ENCODE results near the gene TUBGCP5. TPM values are rescaled to one million over a fixed set of nuclear protein-coding genes. Genes with fewer than 3 reads are reported as not detected.

TUBGCP5 gene
- total RNA-seq, 1 experiment from 2014 or later = 23.3 TPM

- no peaks in the 10 kb centered on the region for H3K36me3 ChIP-seq (ENCODE audit: control insufficient read depth, insufficient read depth, low read length)
- POLR2A ChIA-PET = interaction anchor here (0.6 kb wide), 1 partner anchor 509 kb away, joined by 3 read pairs; no protein-coding TSS in a partner anchor
- no peaks in the 10 kb centered on the region for H3K9me3 ChIP-seq (ENCODE audit: control insufficient read depth, insufficient read depth, low read depth, low read length)
- DNase-seq (ENCODE audit: low read depth, low spot score) = no peak
- CTCF ChIA-PET = no interaction called here
- TF ChIP-seq CTCF (IDR thresholded peaks at IDR 0.05) (no peak), TCF7L2 (IDR thresholded peaks at IDR 0.05; ENCODE audit: low read depth, low read length) (no peak), POLR2AphosphoS5 (IDR thresholded peaks at IDR 0.05; ENCODE audit: low read depth, low read length) (no peak), SIN3A (IDR thresholded peaks at IDR 0.05; ENCODE audit: borderline replicate concordance, insufficient read depth, low read depth, low read length) (no peak), REST (IDR thresholded peaks at IDR 0.05; ENCODE audit: insufficient read depth in 1 of 2, low read depth in 2 of 2, low read length in 1 of 2) (no peak)
- in situ Hi-C loops (cut with HindIII; ENCODE audit: low pct_unique_long_range_greater_than_20kb, low sequenced_read_pairs) = no loop called here
- no peaks in the 10 kb centered on the region for H3K4me1 ChIP-seq (ENCODE audit: control insufficient read depth, insufficient read depth, low read length)
- H3K4me3 ChIP-seq (ENCODE audit: low read depth in 2 of 2, low read length in 2 of 2) = no peak overlapping the region
- peaks cover 9% of the 10 kb centered on the region; the same call in 1 of the 2 replicates for H3K27me3 ChIP-seq (ENCODE audit: control insufficient read depth, insufficient read depth, low read length)
- BruUV-seq (replicated peaks) = no TSS peak
- H3K27ac ChIP-seq (ENCODE audit: low read length) = no peak overlapping the region
- no peak for ATAC-seq
- intact Hi-C loops (cut with micrococcal nuclease; ENCODE audit: unreplicated experiment) = no loop called here
Observed at GRCh38 chr15:23057707-23058106, 18.3 kb upstream of the TUBGCP5 start.

GRCh38 chr15:23055316-23055715 is 15.9 kb upstream of the TUBGCP5 start:
- DNase-seq (ENCODE audit: low read depth, low spot score) (no peak), ATAC-seq (no peak)
- no TSS peak for BruUV-seq (replicated peaks)
- H3K9me3 ChIP-seq (ENCODE audit: control insufficient read depth, insufficient read depth, low read depth, low read length) = no peaks in the 10 kb centered on the region
- no peak overlapping the region for H3K4me3 ChIP-seq (ENCODE audit: low read depth in 2 of 2, low read length in 2 of 2)
- peaks cover 9% of the 10 kb centered on the region; the same call in 1 of the 2 replicates for H3K27me3 ChIP-seq (ENCODE audit: control insufficient read depth, insufficient read depth, low read length)
- H3K4me1 ChIP-seq (ENCODE audit: control insufficient read depth, insufficient read depth, low read length) = no peaks in the 10 kb centered on the region
- intact Hi-C loops (cut with micrococcal nuclease; ENCODE audit: unreplicated experiment) (no loop called here), in situ Hi-C loops (cut with HindIII; ENCODE audit: low pct_unique_long_range_greater_than_20kb, low sequenced_read_pairs) (no loop called here)
- TF ChIP-seq TCF7L2 (IDR thresholded peaks at IDR 0.05; ENCODE audit: low read depth, low read length) = no peak
- no peak for TF ChIP-seq SIN3A (IDR thresholded peaks at IDR 0.05; ENCODE audit: borderline replicate concordance, insufficient read depth, low read depth, low read length)
- H3K36me3 ChIP-seq (ENCODE audit: control insufficient read depth, insufficient read depth, low read length) = no peaks in the 10 kb centered on the region
- ChIA-PET POLR2A (no interaction called here), CTCF (interaction anchor here (0.7 kb wide), 2 partner anchors 30 to 75 kb away, joined by 4 to 5 read pairs; partner anchors contain the start of gene CYFIP1)
- no peak overlapping the region for H3K27ac ChIP-seq (ENCODE audit: low read length)

GRCh38 chr15:23052522-23052921 is 13.2 kb upstream of the TUBGCP5 start:
- ATAC-seq = no peak

More at GRCh38 chr15:23052522-23052921, 13.2 kb upstream of the TUBGCP5 start:
- DNase-seq (ENCODE audit: low read depth, low spot score) = no peak
- Histone ChIP-seq H3K27me3 (ENCODE audit: control insufficient read depth, insufficient read depth, low read length) (peaks cover 7% of the 10 kb centered on the region; the same call in 1 of the 2 replicates), H3K4me1 (ENCODE audit: control insufficient read depth, insufficient read depth, low read length) (no peaks in the 10 kb centered on the region), H3K9me3 (ENCODE audit: control insufficient read depth, insufficient read depth, low read depth, low read length) (no peaks in the 10 kb centered on the region), H3K27ac (ENCODE audit: low read length) (no peak overlapping the region), H3K36me3 (ENCODE audit: control insufficient read depth, insufficient read depth, low read length) (no peaks in the 10 kb centered on the region), H3K4me3 (ENCODE audit: low read depth in 2 of 2, low read length in 2 of 2) (no peak overlapping the region)
- POLR2A ChIA-PET = no interaction called here
- in situ Hi-C loops (cut with HindIII; ENCODE audit: low pct_unique_long_range_greater_than_20kb, low sequenced_read_pairs) = no loop called here
- no TSS peak for BruUV-seq (replicated peaks)
- CTCF ChIA-PET = no interaction called here
- intact Hi-C loops (cut with micrococcal nuclease; ENCODE audit: unreplicated experiment) = no loop called here
- peak in 1 of 2 experiments; percentile 65; a peak in 2 of 4 replicates for TF ChIP-seq REST (IDR thresholded peaks at IDR 0.05; ENCODE audit: insufficient read depth in 1 of 2, low read depth in 2 of 2, low read length in 1 of 2)
- TF ChIP-seq POLR2AphosphoS5 (IDR thresholded peaks at IDR 0.05; ENCODE audit: low read depth, low read length) = no peak

Data from Panc1 (cell line).